SKM-1 (cell line): Measurements from ENCODE around the gene PLA2G2C.

ENCODE experiments used
- DNase-seq: peaks from one replicate; lab custom pipeline; 2025; ENCODE audit not compliant: unreplicated experiment; lab: John Stamatoyannopoulos, UW

The PLA2G2C gene

DNA sequence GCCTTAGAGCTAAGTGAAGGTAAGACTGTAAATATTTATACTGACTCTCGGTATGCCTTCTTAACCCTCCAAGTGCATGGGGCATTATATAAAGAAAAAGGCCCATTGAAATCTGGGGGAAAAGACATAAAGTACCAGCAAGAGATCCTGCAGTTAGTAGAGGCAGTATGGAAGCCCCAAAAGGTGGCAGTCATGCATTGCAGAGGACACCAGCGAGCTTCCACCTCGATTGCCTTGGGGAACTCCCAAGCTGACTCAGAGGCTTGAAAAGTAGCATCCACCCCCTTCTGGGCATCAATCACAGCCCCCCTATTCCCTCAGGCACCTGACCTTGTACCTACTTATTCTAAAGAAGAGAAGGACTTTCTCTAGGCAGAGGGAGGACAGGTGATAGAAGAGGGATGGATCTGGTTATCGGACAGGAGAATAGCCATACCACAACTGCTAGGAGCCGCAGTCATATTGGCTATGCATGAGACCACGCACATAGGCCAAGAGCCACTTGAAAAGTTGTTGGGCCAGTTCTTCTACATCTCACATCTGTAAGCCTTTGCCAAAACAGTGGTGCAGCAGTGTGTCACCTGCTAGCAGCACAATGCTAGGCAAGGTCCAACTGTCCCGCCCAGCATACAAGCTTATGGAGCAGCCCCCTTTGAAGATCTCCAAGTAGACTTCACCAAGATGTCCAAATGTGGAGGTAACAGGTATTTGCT is 27.8 kb downstream of the PLA2G2C start:
- no peak for DNase-seq

DNA sequence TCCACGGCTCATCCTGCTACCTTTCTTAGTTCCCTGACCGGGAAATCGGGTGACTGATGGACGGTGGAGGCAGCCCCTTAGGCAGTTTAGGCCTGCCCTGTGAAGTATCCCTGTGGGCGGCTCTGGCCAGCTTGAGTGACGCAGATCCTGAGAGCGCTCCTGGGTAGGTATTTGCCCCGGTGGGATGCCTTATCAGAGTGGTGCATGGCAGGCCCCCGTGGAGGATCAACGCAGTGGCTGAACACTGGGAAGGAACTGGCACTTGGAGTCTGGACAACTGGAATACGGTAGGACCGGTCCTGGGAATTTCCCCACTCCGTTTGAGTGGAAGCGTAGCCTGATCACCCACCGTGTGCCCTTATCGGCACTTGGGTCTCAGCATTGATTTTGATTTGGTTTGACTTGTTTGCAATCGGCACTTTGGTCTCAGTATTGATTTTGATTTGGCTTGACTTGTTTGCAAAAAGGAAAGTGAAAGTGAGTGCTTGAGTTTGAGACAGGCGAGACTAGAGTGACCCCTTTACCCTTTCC is 32.0 kb downstream of the PLA2G2C start:
- DNase-seq = no peak

DNA sequence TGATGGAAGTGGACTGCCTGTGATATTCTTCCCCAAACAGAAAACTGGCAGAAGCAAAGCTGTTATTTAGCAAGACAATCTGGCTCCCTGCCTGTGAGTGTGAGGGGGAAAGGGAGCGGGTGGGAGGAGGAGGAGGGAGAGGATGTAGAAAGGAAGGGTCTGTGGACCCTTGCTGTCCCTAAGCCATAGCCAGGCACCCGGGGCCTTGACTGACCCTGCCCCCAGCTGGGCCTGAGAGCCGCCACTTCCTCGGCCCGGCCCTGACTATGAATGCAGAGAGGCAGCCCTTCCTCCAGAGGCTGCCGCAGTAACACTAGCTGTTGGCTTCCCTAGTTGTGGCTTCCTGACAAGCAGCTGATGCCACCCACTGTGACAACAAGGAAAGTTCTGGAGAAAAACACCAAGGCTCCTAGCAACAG is 33.3 kb downstream of the PLA2G2C start:
- DNase-seq = no peak

DNA sequence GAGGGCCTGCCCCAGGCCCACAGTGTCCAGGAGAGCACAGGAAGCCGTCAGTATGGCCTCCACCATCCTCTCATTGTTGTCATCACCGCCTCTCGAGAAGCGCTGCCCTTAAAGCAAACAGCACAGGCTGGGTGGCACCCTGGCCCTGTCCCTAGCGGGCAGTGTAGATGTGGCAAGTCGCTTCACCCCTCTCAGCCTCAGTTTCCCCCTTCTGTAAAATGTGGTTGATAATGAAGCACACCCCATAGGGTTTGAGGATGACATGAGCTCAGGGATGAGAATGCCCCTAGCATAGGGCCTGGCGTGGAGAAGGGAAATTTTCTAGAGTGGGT is 33.8 kb downstream of the PLA2G2C start:
- no peak for DNase-seq

GRCh38 chr1:20151906-20152598 is 34.3 kb downstream of the PLA2G2C start:
- DNase-seq = peak; percentile 67

DNA sequence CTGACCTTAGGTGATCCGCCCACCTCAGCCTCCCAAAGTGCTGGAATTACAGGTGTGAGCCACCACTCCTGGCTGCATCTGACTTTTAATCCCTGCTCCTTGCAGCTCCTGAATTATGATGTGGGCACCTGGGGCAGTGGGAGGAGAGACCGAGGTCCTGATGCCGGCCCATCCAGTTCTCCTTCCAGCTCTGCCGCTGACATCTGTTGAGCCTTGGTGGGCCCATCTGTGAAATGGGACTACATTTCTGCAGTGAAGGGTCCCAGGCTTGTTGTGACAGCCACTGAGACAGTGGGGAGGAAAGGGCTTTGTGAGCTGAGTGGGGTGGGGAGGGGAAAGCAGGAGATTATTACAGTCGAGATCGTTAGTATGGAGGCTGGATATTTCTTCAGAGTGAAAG is 35.3 kb downstream of the PLA2G2C start:
- DNase-seq = no peak

DNA sequence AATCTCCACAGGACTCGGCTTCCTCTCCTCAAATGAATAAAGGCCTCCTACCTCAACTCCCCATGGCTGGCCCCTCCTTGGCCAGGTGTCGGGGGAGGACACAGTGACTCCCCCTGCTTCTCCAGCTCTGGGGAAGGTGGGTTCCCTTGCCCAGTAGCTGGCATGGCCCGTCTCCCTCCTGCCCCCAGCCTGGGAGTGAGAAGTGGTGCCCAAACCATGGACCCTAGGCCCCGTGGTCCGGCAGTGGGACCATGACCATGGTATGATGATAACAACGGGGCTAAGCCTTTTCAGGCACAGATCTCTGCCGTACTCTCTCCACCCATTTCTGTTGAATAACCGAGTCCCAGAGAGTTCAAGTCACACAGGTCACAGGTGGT is 36.0 kb downstream of the PLA2G2C start:
- no peak for DNase-seq

DNA sequence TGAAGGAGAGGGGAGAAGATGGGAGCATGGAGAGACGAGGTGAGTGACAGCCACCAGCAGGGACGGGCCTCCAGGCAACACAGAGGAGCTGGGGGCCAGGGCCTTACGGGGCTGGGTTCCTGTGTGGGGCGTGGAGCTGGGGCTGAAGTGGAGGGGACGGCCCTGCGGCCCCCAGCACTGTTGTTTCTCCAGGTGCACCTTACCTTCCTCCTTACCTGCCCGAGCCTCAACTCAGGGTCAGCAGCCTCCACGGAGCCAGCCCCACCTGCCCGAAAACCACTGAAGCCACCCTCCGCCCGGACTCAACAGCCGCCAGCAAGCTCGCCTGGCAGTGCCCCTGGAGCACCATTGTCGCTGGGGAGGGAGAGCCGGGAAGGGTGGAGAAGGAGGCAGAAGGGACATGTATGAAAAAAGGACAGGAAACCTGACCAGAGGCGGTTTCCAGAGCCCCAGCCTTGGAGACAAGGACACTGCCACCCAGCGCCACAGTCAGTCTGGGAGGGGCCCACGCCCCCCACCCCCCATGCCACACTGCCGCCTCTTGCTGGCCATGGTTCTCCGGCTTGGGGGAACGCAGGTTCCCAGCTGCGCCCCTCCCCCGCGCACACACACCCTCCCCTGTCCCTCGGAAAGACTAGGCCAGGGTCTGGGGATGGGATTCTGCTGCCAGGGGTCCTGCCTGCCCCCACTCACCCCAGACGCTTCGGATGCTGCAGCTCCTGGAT is 36.6 kb downstream of the PLA2G2C start:
- no peak for DNase-seq

DNA sequence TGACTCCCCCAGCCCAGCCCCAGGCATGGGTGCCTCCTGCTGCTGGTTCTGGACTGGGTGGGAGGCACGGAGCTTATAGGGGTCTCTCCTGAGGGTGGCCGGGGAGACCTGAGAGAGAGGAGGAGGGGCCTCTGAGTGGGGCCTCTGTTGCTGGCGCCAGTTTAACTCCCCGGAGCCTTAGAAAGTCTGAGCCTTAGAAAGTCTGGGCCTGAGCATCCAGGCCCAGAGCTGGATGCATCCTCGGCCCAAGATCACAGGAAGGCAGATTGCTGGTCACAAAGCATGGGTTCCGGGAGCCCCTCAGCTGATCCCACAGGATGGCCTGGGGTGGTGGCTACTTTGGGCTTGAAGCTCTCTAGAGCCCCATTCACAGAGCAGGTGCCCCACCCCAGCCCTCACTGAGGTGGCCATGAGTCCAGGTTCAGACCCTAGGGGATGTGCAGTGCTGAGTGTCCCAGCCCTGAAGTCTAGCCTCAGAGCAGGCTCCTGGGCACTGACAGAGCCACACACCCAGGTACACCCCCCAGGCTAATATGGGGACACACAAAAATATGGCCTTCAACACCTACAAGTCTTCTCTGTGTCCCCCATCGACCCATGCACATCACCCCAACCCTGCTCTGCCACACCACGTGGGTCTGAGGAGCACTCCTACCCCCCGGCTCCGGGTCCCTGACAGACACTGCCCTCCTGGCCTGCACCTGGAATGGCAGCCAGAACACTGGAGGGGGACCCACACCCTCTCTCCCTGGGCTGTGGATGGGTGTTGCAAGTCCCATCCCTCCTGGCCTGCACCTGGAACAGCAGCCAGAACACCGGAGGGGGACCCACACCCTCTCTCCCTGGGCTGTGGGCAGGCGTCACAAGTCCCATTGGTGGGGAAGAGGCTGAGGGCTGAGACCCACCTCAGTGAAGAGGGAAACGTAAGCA is 37.5 kb downstream of the PLA2G2C start:
- DNase-seq = no peak

GRCh38 chr1:20147846-20148570 is 38.3 kb downstream of the PLA2G2C start:
- no peak for DNase-seq

- no peak for DNase-seq
Observed at GRCh38 chr1:20143734-20144565, 42.4 kb downstream of the PLA2G2C start.

DNA sequence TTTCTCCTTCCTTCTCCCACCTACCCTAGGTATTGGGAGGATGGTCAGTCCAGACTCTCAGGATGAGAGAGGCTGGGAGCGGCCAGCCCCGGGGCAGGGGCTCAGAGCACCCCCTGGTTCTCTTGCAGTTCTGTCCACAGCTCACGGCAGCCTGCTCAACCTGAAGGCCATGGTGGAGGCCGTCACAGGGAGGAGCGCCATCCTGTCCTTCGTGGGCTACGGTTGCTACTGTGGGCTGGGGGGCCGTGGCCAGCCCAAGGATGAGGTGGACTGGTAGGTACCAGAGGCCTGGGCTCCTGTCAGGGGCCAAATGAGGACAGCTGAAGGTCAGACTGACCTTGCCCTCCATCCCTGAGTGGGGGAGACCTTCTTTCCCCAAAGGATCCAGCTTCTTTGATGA is 43.0 kb downstream of the PLA2G2C start:
- no peak for DNase-seq

- no peak for DNase-seq
Observed at GRCh38 chr1:20142001-20142710, 44.2 kb downstream of the PLA2G2C start.

DNA sequence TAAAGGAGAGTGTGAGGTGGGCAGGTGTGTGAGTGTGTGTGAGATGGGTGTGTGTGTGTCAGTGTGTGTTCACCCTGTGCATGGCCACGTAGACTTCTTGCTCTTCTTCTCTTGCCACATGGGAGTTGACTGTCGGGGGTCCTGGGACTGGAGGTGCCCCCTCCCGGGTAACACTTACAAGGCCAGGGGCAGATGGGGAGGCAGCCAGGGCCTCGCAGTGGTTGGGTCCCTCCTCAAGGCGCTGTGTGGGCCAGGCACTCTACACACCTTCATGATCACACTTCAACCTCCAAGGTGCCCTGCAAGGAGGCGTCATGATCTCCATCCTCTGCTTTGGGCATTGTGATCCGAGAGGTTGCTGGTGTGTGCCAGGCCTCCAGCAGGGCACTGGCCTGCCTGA is 44.9 kb downstream of the PLA2G2C start:
- no peak for DNase-seq

DNA sequence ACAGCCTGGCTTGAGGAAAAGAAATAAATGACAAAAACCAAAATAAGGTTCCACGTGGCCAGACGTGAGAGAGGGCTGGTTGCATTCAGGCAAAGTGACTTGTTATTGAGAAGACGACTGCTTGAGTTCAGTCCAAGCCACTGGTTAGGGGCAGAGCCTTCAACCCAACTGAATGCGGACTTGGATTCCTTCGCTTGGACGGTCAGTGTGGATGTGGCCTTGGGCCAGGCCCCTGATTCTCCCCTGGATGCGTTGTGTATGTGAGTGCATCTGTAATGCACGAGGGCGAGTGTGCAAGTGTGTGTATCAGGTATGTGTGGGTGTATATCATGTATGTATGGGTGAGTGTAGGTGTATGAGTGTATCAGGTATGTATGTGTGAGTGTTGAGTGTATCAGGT is 45.3 kb downstream of the PLA2G2C start:
- DNase-seq = no peak

DNA sequence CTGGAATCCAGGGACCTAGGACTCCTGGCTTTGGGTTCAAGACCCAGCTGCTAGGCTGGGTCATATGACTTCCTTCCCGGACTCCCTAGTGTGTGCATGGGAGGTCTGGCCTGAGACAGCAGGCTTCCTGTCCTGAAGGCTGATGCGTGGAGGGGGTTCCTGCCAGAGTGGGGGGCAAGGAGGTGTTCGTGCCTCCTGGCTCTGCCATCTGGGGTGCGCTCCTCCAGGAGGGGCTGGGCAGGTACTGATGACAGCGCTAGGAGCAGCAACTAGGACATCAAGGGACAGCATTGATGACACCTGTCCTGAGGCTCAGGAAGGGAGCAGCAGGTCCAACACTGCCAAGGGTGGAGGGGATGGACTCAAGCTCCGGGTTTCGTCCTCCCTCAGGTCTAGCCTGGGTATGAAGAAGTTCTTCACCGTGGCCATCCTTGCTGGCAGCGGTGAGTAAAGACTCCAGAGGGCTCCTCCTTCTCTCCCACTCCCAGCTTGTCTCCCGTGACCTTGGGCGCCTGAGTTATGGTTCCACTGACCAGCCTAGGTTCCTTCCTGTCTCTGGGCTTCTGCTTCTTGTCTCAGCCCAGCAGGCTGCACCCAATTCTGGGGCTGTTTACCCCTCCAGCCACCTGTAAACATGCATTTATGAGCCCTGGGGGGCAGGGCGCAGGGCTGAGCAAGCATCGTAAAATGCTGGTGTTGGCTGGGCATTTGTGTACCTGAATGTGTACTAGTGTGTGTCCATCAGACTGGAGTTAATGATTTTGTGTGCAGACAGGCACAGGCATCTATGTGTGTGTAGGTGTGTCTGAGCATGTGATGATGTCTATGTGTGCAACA is 46.3 kb downstream of the PLA2G2C start:
- DNase-seq = no peak

- DNase-seq = no peak
Observed at GRCh38 chr1:20138961-20139550, 47.3 kb downstream of the PLA2G2C start, which contains the start of gene PLA2G2F. Gene PLA2G2F (plus strand): TSS chr1:20139323. CDS start chr1:20139428, 105 bp downstream.
